Endodermal cell (in vitro differentiated cells): ENCODE results near the gene SEM1. TPM values are rescaled to one million over a fixed set of nuclear protein-coding genes. Genes with fewer than 3 reads are reported as not detected.

Experiments
- DNase-seq: peaks from one replicate; pipeline ENCODE4 v3.0.0-alpha.2; 2017
- H3K27ac ChIP-seq: 2 replicates; pipeline ENCODE4 v1.5.1; 2013; ENCODE audit warnings: mild to moderate bottlenecking, low read depth, low read length, moderate library complexity
- H3K27me3 ChIP-seq: 2 replicates; pipeline ENCODE4 v1.6.1; 2013; ENCODE audit warnings: mild to moderate bottlenecking, low read length, moderate library complexity; ENCODE audit not compliant: insufficient read depth, control insufficient read depth, poor library complexity, severe bottlenecking
- H3K36me3 ChIP-seq: 2 replicates; pipeline ENCODE4 v1.7.0; 2013; ENCODE audit warnings: mild to moderate bottlenecking, low read length, moderate library complexity; ENCODE audit not compliant: control insufficient read depth, insufficient read depth
- H3K4me1 ChIP-seq: one replicate; pipeline ENCODE4 v1.7.0; 2013; ENCODE audit warnings: low read length; ENCODE audit not compliant: control insufficient read depth, insufficient read depth
- H3K4me3 ChIP-seq: 2 replicates; pipeline ENCODE4 v1.5.1; 2013; ENCODE audit warnings: mild to moderate bottlenecking, low read length, moderate library complexity
- H3K9ac ChIP-seq: 2 replicates; pipeline ENCODE4 v1.6.1; 2013; ENCODE audit warnings: mild to moderate bottlenecking, low read length, moderate library complexity; ENCODE audit not compliant: poor library complexity, severe bottlenecking; ENCODE audit errors: extremely low read depth
- H3K9me3 ChIP-seq: 2 replicates; pipeline ENCODE4 v1.6.1; 2013; ENCODE audit warnings: mild to moderate bottlenecking, low read length, moderate library complexity; ENCODE audit not compliant: control insufficient read depth
- H3K27ac Mint-ChIP-seq: 2 replicates; pipeline ENCODE4 v1.8.0; 2020; ENCODE audit warnings: mixed read lengths
- H3K27me3 Mint-ChIP-seq: 2 replicates; pipeline ENCODE4 v1.8.0; 2021; ENCODE audit warnings: mild to moderate bottlenecking, mixed read lengths; ENCODE audit not compliant: insufficient read depth
- H3K36me3 Mint-ChIP-seq: 2 replicates; pipeline ENCODE4 v1.8.0; 2020; ENCODE audit warnings: low read depth, mixed read lengths
- H3K4me1 Mint-ChIP-seq: 2 replicates; pipeline ENCODE4 v1.8.0; 2020; ENCODE audit warnings: mixed read lengths
- H3K4me3 Mint-ChIP-seq: 2 replicates; pipeline ENCODE4 v1.8.0; 2020; ENCODE audit warnings: mild to moderate bottlenecking, moderate library complexity, mixed read lengths
- H3K9me3 Mint-ChIP-seq: 2 replicates; pipeline ENCODE4 v1.8.0; 2020; ENCODE audit warnings: mild to moderate bottlenecking, mixed read lengths
- WGBS, 2 experiments: methylation state at CpG; one replicate each; pipeline versions ENCODE4 v1.1.5 to v1.1.7; 2013; ENCODE audit warnings: missing lambda C conversion rate in 2 of 2, mixed read lengths in 1 of 2; ENCODE audit not compliant: insufficient coverage in 1 of 2, insufficient read length in 1 of 2; 5-methylcytosine and 5-hydroxymethylcytosine counted together
- total RNA-seq, 2 donors: library from RNA; stranded (reverse); fragmentation: NEBNext Ultra II Directional in 1 of 2; extraction: Animal tissue kit (Norgen Biotek cat#: 25700) in 1 of 2; gene quantifications; 2 replicates in 1 of 2; 3 replicates in 1 of 2; pipeline ENCODE4 v1.2.1, GENCODE V29; 2021
- TF ChIP-seq, protein P1 (sequence below): fragments of 200-600 bp; sonication (generic); conservative IDR thresholded peaks from 2 replicates; pipeline ENCODE4 v1.5.0; 2021; ENCODE audit warnings: antibody characterized with exemption, mild to moderate bottlenecking

SEM1 gene
- total RNA-seq, 2 donors from 2014 or later: 85.1 to 127 TPM

GRCh38 chr7:96740130-96740529 is 30.5 kb upstream of the SEM1 start:
- Histone ChIP-seq H3K4me1 (no peaks in the 10 kb centered on the region), H3K9me3 (no peaks in the 10 kb centered on the region), H3K4me3 (no peak overlapping the region), H3K27me3 (peaks cover 67% of the 10 kb centered on the region), H3K27ac (no peak overlapping the region), H3K9ac (no peak overlapping the region), H3K36me3 (no peaks in the 10 kb centered on the region)
- H3K9me3 Mint-ChIP-seq: no peaks in the 10 kb centered on the region
- TF ChIP-seq, protein P1, sequence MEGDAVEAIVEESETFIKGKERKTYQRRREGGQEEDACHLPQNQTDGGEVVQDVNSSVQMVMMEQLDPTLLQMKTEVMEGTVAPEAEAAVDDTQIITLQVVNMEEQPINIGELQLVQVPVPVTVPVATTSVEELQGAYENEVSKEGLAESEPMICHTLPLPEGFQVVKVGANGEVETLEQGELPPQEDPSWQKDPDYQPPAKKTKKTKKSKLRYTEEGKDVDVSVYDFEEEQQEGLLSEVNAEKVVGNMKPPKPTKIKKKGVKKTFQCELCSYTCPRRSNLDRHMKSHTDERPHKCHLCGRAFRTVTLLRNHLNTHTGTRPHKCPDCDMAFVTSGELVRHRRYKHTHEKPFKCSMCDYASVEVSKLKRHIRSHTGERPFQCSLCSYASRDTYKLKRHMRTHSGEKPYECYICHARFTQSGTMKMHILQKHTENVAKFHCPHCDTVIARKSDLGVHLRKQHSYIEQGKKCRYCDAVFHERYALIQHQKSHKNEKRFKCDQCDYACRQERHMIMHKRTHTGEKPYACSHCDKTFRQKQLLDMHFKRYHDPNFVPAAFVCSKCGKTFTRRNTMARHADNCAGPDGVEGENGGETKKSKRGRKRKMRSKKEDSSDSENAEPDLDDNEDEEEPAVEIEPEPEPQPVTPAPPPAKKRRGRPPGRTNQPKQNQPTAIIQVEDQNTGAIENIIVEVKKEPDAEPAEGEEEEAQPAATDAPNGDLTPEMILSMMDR: no peak
- DNase-seq: peak; percentile 70
- H3K4me3 Mint-ChIP-seq: no peak overlapping the region
- 14 to 48% methylated on average over 1 to 4 of the region's 4 CpGs for WGBS, 2 experiments
- peaks cover 30% of the 10 kb centered on the region for H3K27me3 Mint-ChIP-seq
- no peaks in the 10 kb centered on the region for H3K36me3 Mint-ChIP-seq
- peaks cover 13% of the 10 kb centered on the region for H3K4me1 Mint-ChIP-seq
- H3K27ac Mint-ChIP-seq: no peak overlapping the region

DNA sequence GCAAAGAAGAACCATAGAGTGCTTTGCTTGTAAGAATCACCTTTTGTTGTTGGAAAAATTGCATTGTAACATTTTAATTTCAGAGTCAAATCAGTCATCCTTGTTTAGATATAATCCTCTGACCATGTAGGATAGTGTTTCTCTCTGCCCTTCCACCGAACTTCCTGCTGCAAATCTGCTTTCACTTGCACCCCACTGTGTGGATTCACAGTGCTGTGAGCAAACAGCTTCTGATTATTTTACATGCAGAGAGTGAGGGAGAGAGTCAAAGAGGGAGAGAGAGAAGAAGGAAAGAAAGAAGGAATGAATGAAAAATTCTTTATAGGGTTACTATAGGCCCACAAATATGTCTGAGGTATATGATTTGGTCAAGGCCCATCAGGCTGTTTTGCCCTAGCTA is 30.0 kb upstream of the SEM1 start:
- no peak overlapping the region for H3K4me3 Mint-ChIP-seq
- peak; percentile 71 for DNase-seq
- H3K36me3 Mint-ChIP-seq: no peaks in the 10 kb centered on the region
- H3K4me1 Mint-ChIP-seq: peaks cover 13% of the 10 kb centered on the region
- WGBS, 2 experiments: 19% methylated on average over 1 of the region's 1 CpG; no CpG with 5 or more reads in 1 of the 2 experiments
- H3K27ac Mint-ChIP-seq: no peak overlapping the region
- no peak overlapping the region for H3K9ac ChIP-seq
- no peaks in the 10 kb centered on the region for H3K36me3 ChIP-seq
- no peak overlapping the region for H3K27ac ChIP-seq
- TF ChIP-seq, protein P1: no peak
- no peaks in the 10 kb centered on the region for H3K9me3 ChIP-seq
- no peaks in the 10 kb centered on the region for H3K9me3 Mint-ChIP-seq
- no peak overlapping the region for H3K4me3 ChIP-seq
- H3K4me1 ChIP-seq: no peaks in the 10 kb centered on the region
- H3K27me3 Mint-ChIP-seq: peaks cover 30% of the 10 kb centered on the region
- H3K27me3 ChIP-seq: peaks cover 67% of the 10 kb centered on the region

GRCh38 chr7:96739167-96739566 is 29.5 kb upstream of the SEM1 start:
- no peak overlapping the region for H3K9ac ChIP-seq
- H3K4me1 Mint-ChIP-seq: peaks cover 13% of the 10 kb centered on the region
- H3K9me3 ChIP-seq: no peaks in the 10 kb centered on the region
- H3K4me3 Mint-ChIP-seq: no peak overlapping the region
- peaks cover 67% of the 10 kb centered on the region for H3K27me3 ChIP-seq
- H3K36me3 Mint-ChIP-seq: no peaks in the 10 kb centered on the region
- H3K27ac Mint-ChIP-seq: no peak overlapping the region
- TF ChIP-seq, protein P1: no peak
- no peaks in the 10 kb centered on the region for H3K4me1 ChIP-seq
- H3K9me3 Mint-ChIP-seq: no peaks in the 10 kb centered on the region
- H3K36me3 ChIP-seq: no peaks in the 10 kb centered on the region
- 59% methylated on average over 1 of the region's 1 CpG; no CpG with 5 or more reads in 1 of the 2 experiments for WGBS, 2 experiments
- DNase-seq: no peak
- H3K27me3 Mint-ChIP-seq: peaks cover 28% of the 10 kb centered on the region
- H3K27ac ChIP-seq: no peak overlapping the region
- H3K4me3 ChIP-seq: no peak overlapping the region
